OCI-LY1 (cell line): ENCODE data around the gene MACROD2.

ENCODE experiments used
- H2AFZ ChIP-seq: fragments of 200-600 bp; sonication (generic), shearing (Covaris generic); 2 replicates; pipeline ENCODE4 v1.6.0; 2014; ENCODE audit warnings: antibody characterized with exemption, mild to moderate bottlenecking, low read length
- H3F3A ChIP-seq: fragments of 200-600 bp; sonication (generic), shearing (Covaris generic); 2 replicates; pipeline ENCODE4 v1.6.0; 2014; ENCODE audit warnings: mild to moderate bottlenecking, antibody characterized with exemption, low read length, moderate library complexity; ENCODE audit not compliant: insufficient read depth
- H3K27ac ChIP-seq: fragments of 200-600 bp; sonication (generic); 2 replicates; pipeline ENCODE4 v1.5.1; 2014; ENCODE audit warnings: low read length, mixed run types, mild to moderate bottlenecking, low read depth; ENCODE audit not compliant: poor library complexity, severe bottlenecking
- H3K27me3 ChIP-seq: fragments of 200-600 bp; sonication (generic); 2 replicates; pipeline ENCODE4 v1.6.0; 2014; ENCODE audit warnings: antibody characterized with exemption, mild to moderate bottlenecking, low read length, moderate library complexity; ENCODE audit not compliant: insufficient read depth
- H3K36me3 ChIP-seq: fragments of 200-600 bp; sonication (generic); 2 replicates; pipeline ENCODE4 v1.6.1; 2014; ENCODE audit warnings: mild to moderate bottlenecking, antibody characterized with exemption, low read length, moderate library complexity, mixed read lengths; ENCODE audit not compliant: insufficient read depth
- H3K4me1 ChIP-seq: fragments of 200-600 bp; sonication (generic); 2 replicates; pipeline ENCODE4 v1.5.1; 2014; ENCODE audit warnings: mild to moderate bottlenecking, low read length, moderate library complexity; ENCODE audit not compliant: insufficient read depth, severe bottlenecking
- H3K4me2 ChIP-seq: fragments of 200-600 bp; sonication (generic), shearing (Covaris generic); 2 replicates; pipeline ENCODE4 v1.6.1; 2014; ENCODE audit warnings: low read length
- H3K4me3 ChIP-seq: fragments of 200-600 bp; sonication (generic); 2 replicates; pipeline ENCODE4 v1.5.1; 2014; ENCODE audit warnings: low read length, low read depth, mild to moderate bottlenecking, mixed read lengths; ENCODE audit not compliant: poor library complexity, severe bottlenecking
- H3K79me2 ChIP-seq: fragments of 200-600 bp; shearing (Covaris generic); 2 replicates; pipeline ENCODE4 v1.6.1; 2016; ENCODE audit warnings: mixed run types, low read length, mixed read lengths; ENCODE audit not compliant: insufficient read depth
- H3K9ac ChIP-seq: fragments of 200-600 bp; sonication (generic), shearing (Covaris generic); 2 replicates; pipeline ENCODE4 v1.6.1; 2014; ENCODE audit warnings: mild to moderate bottlenecking, low read length, mixed read lengths
- H3K9me2 ChIP-seq: fragments of 200-600 bp; sonication (generic), shearing (Covaris generic); 2 replicates; pipeline ENCODE4 v1.6.1; 2014; ENCODE audit warnings: low read depth, mild to moderate bottlenecking, low read length, mixed read lengths
- H3K9me3 ChIP-seq: fragments of 200-600 bp; shearing (Covaris generic); 2 replicates; pipeline ENCODE4 v1.6.1; 2014; ENCODE audit warnings: low read length, mixed read lengths
- H4K20me1 ChIP-seq: fragments of 200-600 bp; sonication (generic), shearing (Covaris generic); 2 replicates; pipeline ENCODE4 v1.6.0; 2016; ENCODE audit warnings: mild to moderate bottlenecking, low read length; ENCODE audit not compliant: insufficient read depth
- EZH2 ChIP-seq: fragments of 200-600 bp; sonication (generic), shearing (Covaris generic); IDR thresholded peaks from 2 replicates; pipeline ENCODE4 v1.8.0; 2017; ENCODE audit warnings: borderline replicate concordance, mixed run types, mild to moderate bottlenecking, antibody characterized with exemption, low read length, moderate library complexity, mixed read lengths
- TF ChIP-seq, protein P1 (sequence below): fragments of 200-600 bp; sonication (generic), shearing (Covaris generic); IDR thresholded peaks from 2 replicates; pipeline ENCODE4 v1.5.1; 2017; ENCODE audit warnings: mild to moderate bottlenecking, antibody characterized with exemption, low read length, moderate library complexity, mixed read lengths

MACROD2 gene

GRCh38 chr20:15461938-15462337, 1466.6 kb downstream of the MACROD2 start:
- H3K27ac ChIP-seq, result no peak overlapping the region
- no peaks in the 10 kb centered on the region for H3K9me3 ChIP-seq
- TF ChIP-seq EZH2, result no peak
- TF ChIP-seq, protein P1, sequence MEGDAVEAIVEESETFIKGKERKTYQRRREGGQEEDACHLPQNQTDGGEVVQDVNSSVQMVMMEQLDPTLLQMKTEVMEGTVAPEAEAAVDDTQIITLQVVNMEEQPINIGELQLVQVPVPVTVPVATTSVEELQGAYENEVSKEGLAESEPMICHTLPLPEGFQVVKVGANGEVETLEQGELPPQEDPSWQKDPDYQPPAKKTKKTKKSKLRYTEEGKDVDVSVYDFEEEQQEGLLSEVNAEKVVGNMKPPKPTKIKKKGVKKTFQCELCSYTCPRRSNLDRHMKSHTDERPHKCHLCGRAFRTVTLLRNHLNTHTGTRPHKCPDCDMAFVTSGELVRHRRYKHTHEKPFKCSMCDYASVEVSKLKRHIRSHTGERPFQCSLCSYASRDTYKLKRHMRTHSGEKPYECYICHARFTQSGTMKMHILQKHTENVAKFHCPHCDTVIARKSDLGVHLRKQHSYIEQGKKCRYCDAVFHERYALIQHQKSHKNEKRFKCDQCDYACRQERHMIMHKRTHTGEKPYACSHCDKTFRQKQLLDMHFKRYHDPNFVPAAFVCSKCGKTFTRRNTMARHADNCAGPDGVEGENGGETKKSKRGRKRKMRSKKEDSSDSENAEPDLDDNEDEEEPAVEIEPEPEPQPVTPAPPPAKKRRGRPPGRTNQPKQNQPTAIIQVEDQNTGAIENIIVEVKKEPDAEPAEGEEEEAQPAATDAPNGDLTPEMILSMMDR, result no peak
- H3K9me2 ChIP-seq, result no peaks in the 10 kb centered on the region
- H4K20me1 ChIP-seq, result no peaks in the 10 kb centered on the region
- no peaks in the 10 kb centered on the region for H3K4me1 ChIP-seq
- H3K36me3 ChIP-seq, result no peaks in the 10 kb centered on the region
- no peak overlapping the region for H3K4me3 ChIP-seq
- no peaks in the 10 kb centered on the region for H3F3A ChIP-seq
- H2AFZ ChIP-seq, result no peak overlapping the region
- no peak overlapping the region for H3K4me2 ChIP-seq
- H3K79me2 ChIP-seq, result no peaks in the 10 kb centered on the region
- no peaks in the 10 kb centered on the region for H3K27me3 ChIP-seq
- H3K9ac ChIP-seq, result no peak overlapping the region

- no peaks in the 10 kb centered on the region for H3K9me3 ChIP-seq
- no peaks in the 10 kb centered on the region for H3K36me3 ChIP-seq
- no peaks in the 10 kb centered on the region for H3K27me3 ChIP-seq
- H3K4me1 ChIP-seq, result no peaks in the 10 kb centered on the region
- no peak overlapping the region for H3K9ac ChIP-seq
- no peaks in the 10 kb centered on the region for H4K20me1 ChIP-seq
- no peak overlapping the region for H2AFZ ChIP-seq
- no peak overlapping the region for H3K27ac ChIP-seq
- H3K4me3 ChIP-seq, result no peak overlapping the region
- no peak overlapping the region for H3K4me2 ChIP-seq
- TF ChIP-seq EZH2, result no peak
- H3K9me2 ChIP-seq, result no peaks in the 10 kb centered on the region
- no peaks in the 10 kb centered on the region for H3K79me2 ChIP-seq
- no peaks in the 10 kb centered on the region for H3F3A ChIP-seq
Measured at GRCh38 chr20:15475483-15475882, 1480.2 kb downstream of the MACROD2 start.

GRCh38 chr20:15476186-15476585, 1480.9 kb downstream of the MACROD2 start:
- Histone ChIP-seq H3K79me2 (no peaks in the 10 kb centered on the region), H3K4me2 (no peak overlapping the region), H3K27ac (no peak overlapping the region), H3K9ac (no peak overlapping the region), H3K27me3 (no peaks in the 10 kb centered on the region), H2AFZ (no peak overlapping the region), H3F3A (no peaks in the 10 kb centered on the region), H3K9me2 (no peaks in the 10 kb centered on the region), H3K9me3 (no peaks in the 10 kb centered on the region), H3K4me3 (no peak overlapping the region), H4K20me1 (no peaks in the 10 kb centered on the region), H3K36me3 (no peaks in the 10 kb centered on the region), H3K4me1 (no peaks in the 10 kb centered on the region)
- no peak for TF ChIP-seq EZH2
- TF ChIP-seq, protein P1, result no peak

GRCh38 chr20:15476781-15477180, 1481.5 kb downstream of the MACROD2 start:
- no peaks in the 10 kb centered on the region for H3K9me2 ChIP-seq
- H3K36me3 ChIP-seq, result no peaks in the 10 kb centered on the region
- no peaks in the 10 kb centered on the region for H3F3A ChIP-seq
- no peak overlapping the region for H3K9ac ChIP-seq
- no peaks in the 10 kb centered on the region for H3K4me1 ChIP-seq
- H4K20me1 ChIP-seq, result no peaks in the 10 kb centered on the region
- no peaks in the 10 kb centered on the region for H3K79me2 ChIP-seq
- no peak overlapping the region for H2AFZ ChIP-seq
- H3K27ac ChIP-seq, result no peak overlapping the region
- no peak overlapping the region for H3K4me2 ChIP-seq
- no peak overlapping the region for H3K4me3 ChIP-seq
- TF ChIP-seq EZH2, result no peak
- TF ChIP-seq, protein P1, result no peak
- H3K9me3 ChIP-seq, result no peaks in the 10 kb centered on the region
- H3K27me3 ChIP-seq, result no peaks in the 10 kb centered on the region
